RKO (cell line): ENCODE data around the gene HLA-E.

Experiments
- DNase-seq: peaks from one replicate; pipeline ENCODE4 v3.0.0-alpha.2; 2016; ENCODE audit warnings: low spot score

HLA-E gene

DNA sequence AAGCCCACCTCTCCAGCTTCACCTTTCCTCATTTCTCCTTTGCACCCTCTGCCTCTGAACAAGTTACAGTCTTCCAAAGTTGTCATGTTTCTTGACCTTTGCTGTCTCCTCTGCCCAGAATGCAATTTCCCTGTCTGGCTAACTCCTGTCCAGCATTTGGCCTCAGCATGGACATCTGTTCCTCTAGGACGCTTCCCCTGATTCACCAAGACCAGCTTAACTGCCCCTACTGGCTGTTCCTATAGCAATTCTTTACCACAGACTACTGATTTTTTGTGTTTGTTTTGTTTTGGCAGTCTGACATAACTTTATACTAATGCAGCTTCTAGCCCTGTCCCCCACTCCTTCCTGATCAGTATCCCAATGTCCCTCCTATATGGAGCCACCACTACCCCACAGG is 53.6 kb downstream of the HLA-E start:
- DNase-seq: peak; percentile 48
